H1 (cell line): Measurements from ENCODE around the gene ALG1. TPM values are rescaled to one million over a fixed set of nuclear protein-coding genes. Genes with fewer than 3 reads are reported as not detected.

Experiments
- CTCF ChIA-PET: fragments of 300-600 bp; sonication (Branson Sonifier 250); formaldehyde crosslinking; loops from one replicate; lab custom pipeline; 2021; ENCODE audit not compliant: partially characterized antibody; lab: Charles Lee
- POLR2A ChIA-PET: fragments of 300-600 bp; sonication (Branson Sonifier 250); formaldehyde crosslinking; loops from one replicate; lab custom pipeline; 2021; ENCODE audit warnings: inconsistent platforms; ENCODE audit not compliant: partially characterized antibody; lab: Charles Lee
- DNase-seq, 2 experiments: peaks; one replicate each; pipeline versions ENCODE4 v3.0.0 to v3.0.0-alpha.2; 2010 to 2022; ENCODE audit warnings: low spot score in 2 of 2, low read depth in 1 of 2, mixed read lengths in 1 of 2
- FAIRE-seq: peaks from 2 replicates; lab custom pipeline; 2011; peaks lifted over from hg19 to GRCh38; lab: Jason Lieb, UNC
- H2AFZ ChIP-seq: 2 replicates; pipeline ENCODE4 v1.8.1; 2012; ENCODE audit warnings: low read length, inconsistent platforms
- H2AK5ac ChIP-seq: 2 replicates; pipeline ENCODE4 v1.6.1; 2013; ENCODE audit warnings: low read depth, low read length
- H2BK120ac ChIP-seq: replicated peaks from 2 replicates; pipeline ENCODE3; 2013; ENCODE audit warnings: low read depth, low read length, inconsistent platforms
- H2BK12ac ChIP-seq: 2 replicates; pipeline ENCODE4 v1.6.1; 2013; ENCODE audit warnings: low read depth, low read length
- H2BK15ac ChIP-seq: 2 replicates; pipeline ENCODE4 v1.6.1; 2013; ENCODE audit warnings: low read length
- H2BK20ac ChIP-seq: 2 replicates; pipeline ENCODE4 v1.6.1; 2013; ENCODE audit warnings: low read length
- H2BK5ac ChIP-seq: 2 replicates; pipeline ENCODE4 v1.6.1; 2013; ENCODE audit warnings: low read depth, low read length
- H3K14ac ChIP-seq: 2 replicates; pipeline ENCODE4 v1.6.1; 2013; ENCODE audit warnings: inconsistent platforms; ENCODE audit not compliant: insufficient read length
- H3K18ac ChIP-seq: 2 replicates; pipeline ENCODE4 v1.6.1; 2013; ENCODE audit warnings: low read length; ENCODE audit errors: extremely low read depth
- H3K23ac ChIP-seq: 2 replicates; pipeline ENCODE4 v1.6.1; 2013; ENCODE audit warnings: inconsistent platforms; ENCODE audit not compliant: insufficient read length
- H3K23me2 ChIP-seq: 2 replicates; pipeline ENCODE4 v1.6.1; 2013; ENCODE audit warnings: low read depth, low read length
- H3K27ac ChIP-seq: 2 replicates; pipeline ENCODE4 v1.6.1; 2011; ENCODE audit warnings: low read depth, low read length, inconsistent platforms
- H3K27me3 ChIP-seq, 4 experiments: replicated peaks in 1 of 4; 1 replicate in 1 of 4; 2 replicates in 3 of 4; pipeline versions ENCODE4 v1.6.1 to v1.8.1; 2011 to 2013; ENCODE audit warnings: low read length in 3 of 4, mild to moderate bottlenecking in 3 of 4, inconsistent platforms in 2 of 4, mixed read lengths in 2 of 4, moderate library complexity in 1 of 4; ENCODE audit not compliant: control insufficient read depth in 3 of 4, insufficient read depth in 3 of 4; ENCODE audit errors: extremely low read depth in 1 of 4
- H3K36me3 ChIP-seq, 4 experiments: 2 replicates each; pipeline versions ENCODE4 v1.6.1 to v1.8.1; 2011 to 2013; ENCODE audit warnings: mild to moderate bottlenecking in 4 of 4, low read length in 3 of 4, moderate library complexity in 2 of 4, control low read depth in 1 of 4, inconsistent platforms in 1 of 4; ENCODE audit not compliant: insufficient read depth in 4 of 4, control insufficient read depth in 2 of 4
- H3K4ac ChIP-seq: replicated peaks from 2 replicates; pipeline ENCODE3; 2013; ENCODE audit warnings: low read length, low read depth, mixed read lengths, inconsistent platforms; ENCODE audit not compliant: insufficient read length
- H3K4me1 ChIP-seq, 4 experiments: replicated peaks in 1 of 4; 1 replicate in 1 of 4; 2 replicates in 3 of 4; pipeline versions ENCODE4 v1.6.1 to v1.8.1; 2011 to 2013; ENCODE audit warnings: low read length in 3 of 4, inconsistent platforms in 2 of 4, mixed read lengths in 1 of 4; ENCODE audit not compliant: insufficient read depth in 4 of 4, control insufficient read depth in 3 of 4
- H3K4me2 ChIP-seq, 2 experiments: 2 replicates each; pipeline versions ENCODE4 v1.6.1 to v1.8.1; 2011 to 2013; ENCODE audit warnings: low read depth in 2 of 2, low read length in 2 of 2, control low read depth in 1 of 2, inconsistent platforms in 1 of 2, mild to moderate bottlenecking in 1 of 2; ENCODE audit not compliant: insufficient read depth in 1 of 2
- H3K4me3 ChIP-seq, 4 experiments: fragments of 200-600, 300-600 bp in 1 of 4; sonication (generic), shearing (Covaris generic), sonication (Bioruptor Twin) in 1 of 4; 2 replicates each; pipeline versions ENCODE4 v1.5.1 to v1.8.1; 2011 to 2016; ENCODE audit warnings: low read length in 4 of 4, low read depth in 3 of 4, control low read depth in 2 of 4, inconsistent platforms in 2 of 4, mild to moderate bottlenecking in 2 of 4, mixed read lengths in 1 of 4, moderate library complexity in 1 of 4; ENCODE audit not compliant: insufficient read depth in 2 of 4; ENCODE audit errors: extremely low read depth in 1 of 4
- H3K56ac ChIP-seq: replicated peaks from 2 replicates; pipeline ENCODE3; 2013; ENCODE audit warnings: low read depth, mild to moderate bottlenecking, mixed read lengths, low read length, inconsistent platforms; ENCODE audit not compliant: insufficient read length
- H3K79me1 ChIP-seq: 2 replicates; pipeline ENCODE4 v1.6.1; 2013; ENCODE audit warnings: low read depth, low read length, control low read depth
- H3K79me2 ChIP-seq, 2 experiments: 2 replicates each; pipeline versions ENCODE4 v1.6.1 to v1.8.1; 2012 to 2013; ENCODE audit warnings: low read length in 2 of 2, mild to moderate bottlenecking in 2 of 2, inconsistent platforms in 1 of 2; ENCODE audit not compliant: insufficient read depth in 2 of 2, control insufficient read depth in 1 of 2
- H3K9ac ChIP-seq, 4 experiments: replicated peaks in 1 of 4; 1 replicate in 1 of 4; 2 replicates in 3 of 4; pipeline versions ENCODE4 v1.6.1 to v1.8.1; 2011 to 2013; ENCODE audit warnings: low read depth in 3 of 4, low read length in 3 of 4, control low read depth in 2 of 4, mild to moderate bottlenecking in 2 of 4, moderate library complexity in 2 of 4, inconsistent platforms in 1 of 4; ENCODE audit errors: extremely low read depth in 1 of 4
- H3K9me3 ChIP-seq, 2 experiments: 2 replicates each; pipeline versions ENCODE4 v1.6.1 to v1.8.1; 2012 to 2013; ENCODE audit warnings: mild to moderate bottlenecking in 2 of 2, moderate library complexity in 2 of 2, control low read depth in 1 of 2, inconsistent platforms in 1 of 2, low read depth in 1 of 2, low read length in 1 of 2, mixed read lengths in 1 of 2; ENCODE audit not compliant: insufficient read depth in 2 of 2
- H4K20me1 ChIP-seq, 2 experiments: replicated peaks in 1 of 2; 2 replicates each; pipeline versions ENCODE3 to v1.8.1; 2011 to 2013; ENCODE audit warnings: inconsistent platforms in 2 of 2, low read length in 2 of 2, mild to moderate bottlenecking in 1 of 2; ENCODE audit not compliant: insufficient read depth in 2 of 2, control insufficient read depth in 1 of 2
- H4K5ac ChIP-seq: 2 replicates; pipeline ENCODE4 v1.6.1; 2013; ENCODE audit warnings: low read length, low read depth, mixed read lengths, inconsistent platforms; ENCODE audit not compliant: insufficient read length
- H4K8ac ChIP-seq: 2 replicates; pipeline ENCODE4 v1.8.0; 2013; ENCODE audit warnings: mild to moderate bottlenecking, moderate library complexity, low read length, inconsistent platforms; ENCODE audit not compliant: insufficient read depth; ENCODE audit errors: extremely low read depth
- H4K91ac ChIP-seq: replicated peaks from 2 replicates; pipeline ENCODE3; 2013; ENCODE audit warnings: low read length, mixed read lengths, inconsistent platforms; ENCODE audit not compliant: insufficient read length
- ATF2 ChIP-seq: IDR thresholded peaks from 2 replicates; pipeline ENCODE4 v1.6.1; 2012; ENCODE audit warnings: low read length, inconsistent platforms
- CREB1 ChIP-seq: IDR thresholded peaks from 2 replicates; pipeline ENCODE4 v1.6.1; 2012; ENCODE audit warnings: inconsistent platforms
- SAP30 ChIP-seq: fragments of 300-600 bp; sonication (generic); IDR thresholded peaks from 2 replicates; pipeline ENCODE4 v1.7.1; 2012; ENCODE audit warnings: low read length, moderate library complexity, mild to moderate bottlenecking, inconsistent platforms; ENCODE audit not compliant: insufficient read depth, insufficient replicate concordance
- SIX5 ChIP-seq: IDR thresholded peaks from 2 replicates; pipeline ENCODE4 v1.6.1; 2011; ENCODE audit warnings: mild to moderate bottlenecking, low read depth, low read length
- TCF12 ChIP-seq: IDR thresholded peaks from 2 replicates; pipeline ENCODE4 v1.6.1; 2011; ENCODE audit warnings: low read depth, mild to moderate bottlenecking, low read length
- YY1 ChIP-seq: IDR thresholded peaks from 2 replicates; pipeline ENCODE4 v1.6.1; 2011; ENCODE audit warnings: low read depth, mild to moderate bottlenecking, low read length
- WGBS, 2 experiments: shearing (Covaris generic) in 1 of 2; methylation state at CpG; one replicate each; pipeline versions ENCODE4 v1.1.6 to v1.1.7; 2013 to 2015; ENCODE audit warnings: low lambda C conversion rate in 2 of 2, mixed read lengths in 2 of 2, inconsistent platforms in 1 of 2, low coverage in 1 of 2, missing lambda C conversion rate in 1 of 2; ENCODE audit not compliant: insufficient replicate concordance in 2 of 2, insufficient coverage in 1 of 2, insufficient read length in 1 of 2; ENCODE audit errors: extremely low coverage in 1 of 2, missing lambda C conversion rate in 1 of 2; 5-methylcytosine and 5-hydroxymethylcytosine counted together
- polyA plus RNA-seq, 7 experiments: library from polyadenylated mRNA; depleted of rRNA in 3 of 7; stranded (reverse) in 5 of 7; unstranded in 2 of 7; fragments of >200 nt in 5 of 7; fragments of 200-250 nt in 2 of 7; gene quantifications; 1 replicate in 5 of 7; 2 replicates in 1 of 7; 4 replicates in 1 of 7; pipeline versions ENCODE4 v1.2.1 to v1.2.3, GENCODE V29; 2011 to 2013; ENCODE audit warnings: missing spikeins in 2 of 7, mixed read lengths in 2 of 7
- total RNA-seq: library from RNA; stranded (reverse); fragmentation: NEBNext Ultra II Directional; extraction: Animal tissue kit (Norgen Biotek cat#: 25700); gene quantifications from 2 replicates; pipeline ENCODE4 v1.2.1, GENCODE V29; 2021

Gene ALG1
- total and polyA plus RNA-seq, 2 of the 8 experiments (the other 6 are each of a cell fraction or from before 2014, with no cell fraction given), result 34.8 to 46.5 TPM

DNA sequence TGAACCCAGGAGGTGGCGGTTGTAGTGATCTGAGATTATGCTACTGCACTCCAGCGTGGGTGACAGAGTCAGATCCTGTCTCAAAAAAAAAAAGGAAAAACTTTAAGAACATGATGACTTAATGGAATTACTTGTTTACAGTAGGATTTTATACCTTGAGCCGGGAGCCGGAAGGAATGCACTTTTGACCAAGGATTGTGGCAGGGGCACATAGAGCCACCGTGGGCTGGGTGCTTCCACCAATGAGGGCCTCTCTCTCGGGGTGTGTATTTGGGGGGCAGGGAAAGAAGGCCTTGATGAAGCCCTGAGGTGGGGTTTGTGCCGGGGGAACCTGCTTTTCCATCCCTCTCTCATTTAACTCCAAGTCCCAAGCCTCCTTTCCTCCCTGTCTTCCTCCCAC, 31.2 kb upstream of the ALG1 start:
- no peak overlapping the region; the same call in 1 of the 2 replicates for H2BK15ac ChIP-seq
- H3K9ac ChIP-seq, result no peak overlapping the region
- no peak overlapping the region for H3K4ac ChIP-seq
- no peak overlapping the region for H2BK5ac ChIP-seq
- no peaks in the 10 kb centered on the region for H3K36me3 ChIP-seq
- POLR2A ChIA-PET, result no interaction called here
- H3K27ac ChIP-seq, result no peak overlapping the region
- H2AK5ac ChIP-seq, result 0 out of 2 replicates have a peak overlapping the region, but pooled peaks have one; percentile 39
- no peak overlapping the region for H2BK120ac ChIP-seq
- H4K20me1 ChIP-seq, result no peaks in the 10 kb centered on the region
- H3K79me1 ChIP-seq, result no peaks in the 10 kb centered on the region
- peaks cover 0 to 7% (median 6%) of the 10 kb centered on the region in 4 experiments; a peak in 6 of 7 replicates for H3K4me1 ChIP-seq
- no peak overlapping the region for H3K4me3 ChIP-seq
- TF ChIP-seq CREB1 (no peak), SIX5 (no peak), SAP30 (no peak), TCF12 (no peak), YY1 (no peak), ATF2 (no peak)
- TF ChIP-seq, all 59 proteins: peak for 0
- no peaks in the 10 kb centered on the region for H3K79me2 ChIP-seq
- no peak overlapping the region for H3K18ac ChIP-seq
- no peak overlapping the region for H4K91ac ChIP-seq
- no peak overlapping the region for H3K4me2 ChIP-seq
- no peak overlapping the region for H2BK12ac ChIP-seq
- H3K14ac ChIP-seq, result no peak overlapping the region
- H2AFZ ChIP-seq, result no peak overlapping the region
- H2BK20ac ChIP-seq, result no peak overlapping the region
- no peak overlapping the region for H3K56ac ChIP-seq
- FAIRE-seq (no peak), DNase-seq (no peak)
- WGBS, 2 experiments, result 79% methylated on average over 7 of the region's 7 CpGs; no CpG with 5 or more reads in 1 of the 2 experiments
- no peak overlapping the region for H4K5ac ChIP-seq
- no peak overlapping the region for H4K8ac ChIP-seq
- H3K23me2 ChIP-seq, result no peaks in the 10 kb centered on the region
- CTCF ChIA-PET, result interaction anchor here (1.2 to 28.8 kb wide), 5 partner anchors 11 to 68 kb away, joined by 3 to 625 read pairs (median 27); partner anchors contain the start of gene ALG1
- H3K27me3 ChIP-seq, result no peaks in the 10 kb centered on the region
- H3K9me3 ChIP-seq, result no peaks in the 10 kb centered on the region
- no peak overlapping the region for H3K23ac ChIP-seq
